ENCODE data around the gene GTF3C6.

The GTF3C6 gene, protein sequence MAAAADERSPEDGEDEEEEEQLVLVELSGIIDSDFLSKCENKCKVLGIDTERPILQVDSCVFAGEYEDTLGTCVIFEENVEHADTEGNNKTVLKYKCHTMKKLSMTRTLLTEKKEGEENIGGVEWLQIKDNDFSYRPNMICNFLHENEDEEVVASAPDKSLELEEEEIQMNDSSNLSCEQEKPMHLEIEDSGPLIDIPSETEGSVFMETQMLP

DNA sequence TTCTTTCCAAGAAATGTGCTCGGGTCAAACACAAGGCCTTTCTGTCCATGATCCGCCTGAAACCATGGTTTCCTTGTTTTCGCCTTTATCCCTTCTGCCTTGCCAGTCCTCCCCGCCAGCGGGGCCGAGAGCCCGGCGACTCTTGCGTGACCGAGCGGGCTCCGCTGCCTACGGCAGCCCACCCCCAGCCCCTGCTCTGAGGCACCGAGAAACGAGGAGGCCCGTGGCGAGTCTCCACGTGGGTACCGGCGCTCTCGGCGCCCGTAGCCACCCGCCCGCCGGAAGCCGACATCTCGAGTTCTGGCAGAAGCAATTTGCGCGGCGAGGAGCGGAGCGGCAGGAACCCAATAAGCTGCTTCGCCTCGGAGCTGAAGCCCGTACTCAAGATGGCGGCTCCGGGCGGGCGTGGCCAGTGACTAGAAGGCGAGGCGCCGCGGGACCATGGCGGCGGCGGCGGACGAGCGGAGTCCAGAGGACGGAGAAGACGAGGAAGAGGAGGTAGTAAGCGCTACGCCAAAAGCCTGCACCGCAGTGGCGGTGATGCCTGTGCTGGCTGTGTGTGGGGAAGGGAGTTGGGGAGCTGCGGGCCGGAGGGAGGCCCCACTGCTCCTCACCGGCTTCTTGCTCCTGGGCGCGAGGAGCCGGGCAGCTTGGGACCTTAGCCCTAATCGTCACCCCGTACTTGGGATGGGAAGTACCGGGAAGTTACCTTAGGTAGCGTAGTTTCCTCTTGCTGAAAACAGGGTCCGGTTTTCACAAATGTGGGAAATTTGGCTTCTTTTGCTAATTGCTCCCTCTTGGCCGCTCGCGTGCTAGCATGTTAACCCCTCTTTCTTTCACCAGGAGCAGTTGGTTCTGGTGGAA, at the start of gene GTF3C6:
GTF3C6 (plus strand) TSS at position 378 of the 864 bp plus-strand sequence; CDS start at position 442, 64 bp downstream.
- TF ChIP-seq, protein P1, sequence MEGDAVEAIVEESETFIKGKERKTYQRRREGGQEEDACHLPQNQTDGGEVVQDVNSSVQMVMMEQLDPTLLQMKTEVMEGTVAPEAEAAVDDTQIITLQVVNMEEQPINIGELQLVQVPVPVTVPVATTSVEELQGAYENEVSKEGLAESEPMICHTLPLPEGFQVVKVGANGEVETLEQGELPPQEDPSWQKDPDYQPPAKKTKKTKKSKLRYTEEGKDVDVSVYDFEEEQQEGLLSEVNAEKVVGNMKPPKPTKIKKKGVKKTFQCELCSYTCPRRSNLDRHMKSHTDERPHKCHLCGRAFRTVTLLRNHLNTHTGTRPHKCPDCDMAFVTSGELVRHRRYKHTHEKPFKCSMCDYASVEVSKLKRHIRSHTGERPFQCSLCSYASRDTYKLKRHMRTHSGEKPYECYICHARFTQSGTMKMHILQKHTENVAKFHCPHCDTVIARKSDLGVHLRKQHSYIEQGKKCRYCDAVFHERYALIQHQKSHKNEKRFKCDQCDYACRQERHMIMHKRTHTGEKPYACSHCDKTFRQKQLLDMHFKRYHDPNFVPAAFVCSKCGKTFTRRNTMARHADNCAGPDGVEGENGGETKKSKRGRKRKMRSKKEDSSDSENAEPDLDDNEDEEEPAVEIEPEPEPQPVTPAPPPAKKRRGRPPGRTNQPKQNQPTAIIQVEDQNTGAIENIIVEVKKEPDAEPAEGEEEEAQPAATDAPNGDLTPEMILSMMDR (IDR thresholded peaks at IDR 0.05; ENCODE audit: extremely low read depth, missing control alignments): no peak
- DNase-seq (ENCODE audit: low spot score): peak; percentile 89

GRCh38 chr6:110930781-110931180, 27.7 kb upstream of the GTF3C6 start:
- TF ChIP-seq, protein P1 (IDR thresholded peaks at IDR 0.05; ENCODE audit: extremely low read depth, missing control alignments): no peak
- no peak for DNase-seq (ENCODE audit: low spot score)

GRCh38 chr6:110933912-110934311, 24.6 kb upstream of the GTF3C6 start:
- DNase-seq (ENCODE audit: low spot score): no peak
- TF ChIP-seq, protein P1 (IDR thresholded peaks at IDR 0.05; ENCODE audit: extremely low read depth, missing control alignments): no peak

- DNase-seq (ENCODE audit: low spot score): no peak
- TF ChIP-seq, protein P1 (IDR thresholded peaks at IDR 0.05; ENCODE audit: extremely low read depth, missing control alignments): no peak
Measured at GRCh38 chr6:110934381-110934898, 24.1 kb upstream of the GTF3C6 start.

GRCh38 chr6:110935171-110935570, 23.3 kb upstream of the GTF3C6 start:
- DNase-seq (ENCODE audit: low spot score): no peak
- TF ChIP-seq, protein P1 (IDR thresholded peaks at IDR 0.05; ENCODE audit: extremely low read depth, missing control alignments): no peak

- TF ChIP-seq, protein P1 (IDR thresholded peaks at IDR 0.05; ENCODE audit: extremely low read depth, missing control alignments): no peak
- no peak for DNase-seq (ENCODE audit: low spot score)
Measured at GRCh38 chr6:110938171-110938570, 20.3 kb upstream of the GTF3C6 start.

All from GM20000 (cell line).